Nephron progenitor cell (in vitro differentiated cells): ENCODE measurements around the gene GNB1L.
A peak's percentile ranks its signal among the peaks of the same experiment; 100 is the strongest.

Experiments
- DNase-seq: peaks from one replicate; pipeline ENCODE4 v3.0.0; 2021
- H3K27ac Mint-ChIP-seq: 2 replicates; pipeline ENCODE4 v1.8.0; 2021; ENCODE audit warnings: mild to moderate bottlenecking, moderate library complexity, mixed read lengths
- H3K27me3 Mint-ChIP-seq: 2 replicates; pipeline ENCODE4 v1.8.0; 2021; ENCODE audit warnings: mild to moderate bottlenecking, low read depth, mixed read lengths; ENCODE audit not compliant: poor library complexity
- H3K36me3 Mint-ChIP-seq: 2 replicates; pipeline ENCODE4 v1.8.0; 2021; ENCODE audit warnings: low read depth, mixed read lengths
- H3K4me1 Mint-ChIP-seq: 2 replicates; pipeline ENCODE4 v1.8.0; 2021; ENCODE audit warnings: mixed read lengths
- H3K4me3 Mint-ChIP-seq: 2 replicates; pipeline ENCODE4 v1.8.0; 2021; ENCODE audit warnings: mild to moderate bottlenecking, moderate library complexity, mixed read lengths
- H3K9me3 Mint-ChIP-seq: 2 replicates; pipeline ENCODE4 v1.8.0; 2021; ENCODE audit warnings: mild to moderate bottlenecking, moderate library complexity, mixed read lengths
- TF ChIP-seq, protein P1 (sequence below): fragments of 200-600 bp; sonication (generic); IDR thresholded peaks from 2 replicates; pipeline ENCODE4 v1.5.0; 2021; ENCODE audit warnings: antibody characterized with exemption

GNB1L gene

DNA sequence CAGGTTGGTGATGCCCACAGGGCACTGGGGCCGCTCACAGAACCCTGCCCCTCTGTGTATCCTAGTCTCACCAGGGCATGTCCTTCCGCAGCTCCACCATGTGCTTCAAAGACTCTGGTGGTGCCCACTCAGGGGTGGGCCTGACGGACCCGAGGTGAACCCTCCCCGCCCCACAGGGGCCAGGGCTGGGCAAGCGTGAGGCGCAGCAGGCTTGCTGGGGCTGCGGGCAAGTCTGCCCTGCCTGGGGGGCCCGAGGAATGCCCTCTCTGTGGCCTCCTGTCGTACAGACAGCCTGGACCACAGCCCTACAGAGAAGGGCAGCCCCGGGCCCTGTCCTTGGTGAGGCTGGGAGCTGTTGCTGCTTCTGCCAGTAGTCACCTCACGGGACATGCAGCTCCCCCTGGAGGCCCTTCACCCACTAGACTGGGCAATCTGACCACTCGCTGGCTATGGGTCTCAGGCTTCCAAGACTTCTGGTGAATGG lies 53.9 kb downstream of the GNB1L start:
- no peak overlapping the region for H3K27ac Mint-ChIP-seq
- no peak for DNase-seq

DNA sequence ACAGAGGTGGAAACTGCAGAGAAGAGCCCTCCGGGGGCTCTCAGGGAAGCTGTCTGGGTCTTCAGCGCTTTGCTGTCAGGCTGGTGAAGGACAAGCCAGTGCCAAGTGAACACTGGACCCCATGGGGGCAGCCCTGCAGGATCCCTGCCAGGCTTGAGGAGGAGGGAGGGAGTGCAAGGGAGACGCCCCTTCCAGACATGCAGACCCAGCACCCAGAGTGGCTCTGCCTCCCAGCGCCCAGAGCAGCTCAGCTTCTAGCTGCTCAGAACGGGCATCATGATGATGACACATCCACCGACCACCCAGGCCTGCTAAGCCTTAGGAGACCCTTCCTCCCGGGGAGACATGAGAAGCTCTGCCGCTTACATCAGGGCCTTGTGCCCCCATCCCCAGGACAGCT lies 54.4 kb downstream of the GNB1L start:
- Mint-ChIP-seq H3K4me1 (peaks cover 31% of the 10 kb centered on the region), H3K27ac (no peak overlapping the region), H3K4me3 (no peak overlapping the region), H3K27me3 (no peaks in the 10 kb centered on the region), H3K9me3 (no peaks in the 10 kb centered on the region), H3K36me3 (peaks cover 4% of the 10 kb centered on the region)
- TF ChIP-seq, protein P1, sequence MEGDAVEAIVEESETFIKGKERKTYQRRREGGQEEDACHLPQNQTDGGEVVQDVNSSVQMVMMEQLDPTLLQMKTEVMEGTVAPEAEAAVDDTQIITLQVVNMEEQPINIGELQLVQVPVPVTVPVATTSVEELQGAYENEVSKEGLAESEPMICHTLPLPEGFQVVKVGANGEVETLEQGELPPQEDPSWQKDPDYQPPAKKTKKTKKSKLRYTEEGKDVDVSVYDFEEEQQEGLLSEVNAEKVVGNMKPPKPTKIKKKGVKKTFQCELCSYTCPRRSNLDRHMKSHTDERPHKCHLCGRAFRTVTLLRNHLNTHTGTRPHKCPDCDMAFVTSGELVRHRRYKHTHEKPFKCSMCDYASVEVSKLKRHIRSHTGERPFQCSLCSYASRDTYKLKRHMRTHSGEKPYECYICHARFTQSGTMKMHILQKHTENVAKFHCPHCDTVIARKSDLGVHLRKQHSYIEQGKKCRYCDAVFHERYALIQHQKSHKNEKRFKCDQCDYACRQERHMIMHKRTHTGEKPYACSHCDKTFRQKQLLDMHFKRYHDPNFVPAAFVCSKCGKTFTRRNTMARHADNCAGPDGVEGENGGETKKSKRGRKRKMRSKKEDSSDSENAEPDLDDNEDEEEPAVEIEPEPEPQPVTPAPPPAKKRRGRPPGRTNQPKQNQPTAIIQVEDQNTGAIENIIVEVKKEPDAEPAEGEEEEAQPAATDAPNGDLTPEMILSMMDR, result no peak
- no peak for DNase-seq

More for the DNA sequence above, 53.9 kb downstream of the GNB1L start:
- Mint-ChIP-seq H3K9me3 (no peaks in the 10 kb centered on the region), H3K4me1 (peaks cover 26% of the 10 kb centered on the region), H3K4me3 (no peak overlapping the region), H3K27me3 (peaks cover under 1% of the 10 kb centered on the region), H3K36me3 (no peaks in the 10 kb centered on the region)
- TF ChIP-seq, protein P1, result no peak

DNA sequence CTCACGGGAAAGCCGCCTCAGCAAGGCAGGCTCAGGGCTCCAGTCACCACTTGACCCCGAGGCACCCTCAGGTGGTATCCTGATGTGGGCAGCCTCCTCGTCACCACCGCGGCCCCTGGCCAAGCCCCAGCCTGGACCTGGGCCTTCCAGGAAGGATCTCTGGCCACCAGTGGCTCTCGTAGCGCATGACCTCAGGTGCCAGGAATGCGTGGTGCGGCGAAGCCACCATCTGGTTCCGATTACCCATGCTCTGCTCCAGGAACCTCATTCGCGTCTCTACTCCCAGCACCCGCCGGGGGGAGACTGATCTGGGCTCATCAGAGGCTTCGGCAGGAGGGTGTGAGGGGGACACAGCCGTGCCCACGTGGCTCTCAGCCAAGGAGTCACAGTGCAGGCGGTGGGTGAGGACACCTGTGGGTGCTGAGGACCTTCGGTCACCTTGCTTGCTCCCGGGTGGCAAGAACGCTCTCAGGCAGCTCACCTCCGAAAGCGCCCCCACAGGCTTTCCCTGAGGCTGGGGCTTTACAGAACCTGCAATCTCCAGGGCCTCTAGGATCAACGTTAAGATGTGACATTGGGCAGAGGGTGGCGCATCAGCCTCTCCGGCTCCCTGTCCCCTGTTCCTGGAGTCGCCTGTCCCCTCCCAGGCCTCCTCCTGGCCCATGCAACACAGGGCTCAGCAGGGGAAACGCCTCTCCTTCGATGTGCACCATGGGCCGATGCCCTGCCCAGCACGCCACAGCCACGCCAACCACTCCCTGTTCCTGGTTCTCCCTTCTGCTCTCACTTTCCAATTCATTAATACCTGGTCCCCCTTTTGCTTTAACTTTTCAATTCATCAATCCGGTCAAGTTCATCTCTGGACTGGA lies 55.1 kb downstream of the GNB1L start:
- Mint-ChIP-seq H3K27ac (no peak overlapping the region), H3K4me3 (no peak overlapping the region), H3K9me3 (no peaks in the 10 kb centered on the region), H3K36me3 (peaks cover 9% of the 10 kb centered on the region), H3K27me3 (no peaks in the 10 kb centered on the region), H3K4me1 (peaks cover 36% of the 10 kb centered on the region)
- TF ChIP-seq, protein P1, result no peak
- peak; percentile 45 for DNase-seq

DNA sequence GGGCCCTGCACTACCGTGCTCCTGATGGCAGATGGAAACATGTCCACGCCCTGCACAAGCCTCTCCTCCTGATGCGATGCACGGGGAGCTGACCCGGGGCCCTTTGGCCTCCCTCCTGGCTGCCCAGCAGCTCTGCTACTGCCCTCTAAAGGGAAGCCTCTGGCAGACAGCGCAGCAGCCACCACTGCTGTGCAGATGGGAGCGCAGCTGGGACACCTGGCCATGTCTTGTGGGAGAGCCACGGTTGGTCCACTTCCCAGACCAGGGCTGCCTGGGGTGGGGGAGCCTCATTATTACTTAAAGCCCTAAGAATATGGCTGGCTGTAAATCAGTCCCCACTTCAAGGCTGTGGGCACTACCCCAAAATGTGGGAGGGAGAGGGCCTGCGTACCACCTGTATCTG lies 55.8 kb downstream of the GNB1L start:
- H3K4me3 Mint-ChIP-seq, result no peak overlapping the region
- peaks cover 36% of the 10 kb centered on the region for H3K4me1 Mint-ChIP-seq
- H3K27me3 Mint-ChIP-seq, result peaks cover 4% of the 10 kb centered on the region
- H3K27ac Mint-ChIP-seq, result no peak overlapping the region
- peaks cover under 1% of the 10 kb centered on the region for H3K9me3 Mint-ChIP-seq
- TF ChIP-seq, protein P1, result no peak
- DNase-seq, result no peak
- H3K36me3 Mint-ChIP-seq, result peaks cover 15% of the 10 kb centered on the region

DNA sequence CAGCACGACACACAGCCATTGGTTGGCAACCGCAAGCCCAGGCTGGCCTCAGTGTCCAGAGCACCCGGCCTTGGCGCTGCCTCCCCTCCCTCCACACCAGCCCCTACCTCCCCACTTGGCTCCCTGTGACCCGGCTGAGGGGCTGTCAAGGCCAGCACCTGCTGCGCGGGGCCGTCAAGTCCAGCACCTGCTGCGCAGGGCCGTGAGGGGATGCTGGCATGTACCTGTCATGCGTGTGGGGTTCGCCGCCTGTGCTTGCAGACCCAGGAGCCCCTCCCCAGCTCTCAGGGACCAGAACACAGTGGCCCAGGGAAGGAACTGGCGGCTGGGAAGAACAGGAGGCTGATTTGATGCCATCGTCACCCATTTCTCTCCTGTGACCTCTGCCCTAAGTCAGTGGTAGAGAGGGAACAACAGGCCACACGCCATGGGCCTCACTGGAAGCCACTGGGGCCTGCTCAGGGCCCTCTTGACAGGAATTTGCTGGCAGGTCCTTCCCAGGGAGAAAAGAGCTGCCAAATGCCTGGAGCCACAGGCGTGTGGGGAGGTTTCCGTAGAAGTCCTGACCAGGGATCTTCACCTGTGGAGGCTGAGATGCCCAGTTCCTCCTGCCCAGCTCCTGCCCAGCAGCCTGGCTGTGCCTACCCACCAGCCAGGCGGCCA lies 56.5 kb downstream of the GNB1L start:
- no peak for DNase-seq
- Mint-ChIP-seq H3K27ac (no peak overlapping the region), H3K9me3 (peaks cover 8% of the 10 kb centered on the region), H3K4me3 (no peak overlapping the region), H3K36me3 (peaks cover 23% of the 10 kb centered on the region), H3K4me1 (peaks cover 34% of the 10 kb centered on the region), H3K27me3 (peaks cover 8% of the 10 kb centered on the region)
- TF ChIP-seq, protein P1, result no peak
